MM.1S (cell line): Measurements from ENCODE around the gene USO1.

Experiments used
- CTCF ChIP-seq: fragments of 300-600 bp; sonication (generic); IDR thresholded peaks from 2 replicates; pipeline ENCODE4 v1.5.1; 2016; ENCODE audit warnings: antibody characterized with exemption, low read length, mixed read lengths
- EZH2 ChIP-seq: fragments of 300-600 bp; sonication (generic); optimal IDR thresholded peaks from 2 replicates; pipeline ENCODE3; 2017; ENCODE audit warnings: low read depth, mild to moderate bottlenecking, antibody characterized with exemption, low read length, mixed read lengths

- TF ChIP-seq CTCF (no peak), EZH2 (no peak)
These were observed 54.9 kb downstream of the USO1 start for GRCh38 chr4:75779105-75779757.
